ENCODE measurements around the gene FIBIN. TPM values are rescaled to one million over a fixed set of nuclear protein-coding genes. Genes with fewer than 3 reads are reported as not detected.
A peak's percentile ranks its signal among the peaks of the same experiment; 100 is the strongest.

Gene FIBIN
- total RNA-seq, 4 donors from 2014 or later: 1.6 to 10.6 (median 2.5) TPM; not detected in 1

DNA sequence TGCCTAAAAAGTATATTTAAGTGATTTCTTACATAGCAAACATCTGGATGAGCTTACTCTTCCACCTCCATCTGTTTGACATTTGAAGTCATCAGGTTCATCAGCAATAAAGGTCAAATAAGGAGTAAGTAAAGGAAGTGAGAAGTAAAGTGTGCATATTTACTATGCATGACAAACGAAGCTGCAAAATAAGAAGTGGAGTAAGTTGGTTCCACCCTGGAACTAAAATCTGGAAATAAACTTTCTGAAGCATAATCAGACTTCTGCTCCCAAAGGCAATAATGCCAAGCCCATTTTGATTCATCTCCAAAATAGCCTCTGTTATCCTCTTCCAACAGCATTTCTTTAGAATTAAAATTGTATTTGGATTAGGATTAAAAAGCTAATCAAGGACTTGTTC, 8.4 kb upstream of the FIBIN start:
- TF ChIP-seq POLR2A (IDR thresholded peaks at IDR 0.05) (no peak), CTCF (IDR thresholded peaks at IDR 0.05) (no peak)
- no peaks in the 10 kb centered on the region for H3K36me3 ChIP-seq
- H3K9me3 ChIP-seq: no peaks in the 10 kb centered on the region
- no peak for DNase-seq
- H3K27me3 ChIP-seq: no peaks in the 10 kb centered on the region
- H3K4me1 ChIP-seq: no peaks in the 10 kb centered on the region
- H3K27ac ChIP-seq: no peak overlapping the region
- no peak overlapping the region for H3K4me3 ChIP-seq

GRCh38 chr11:26985943-26986342, 8.0 kb upstream of the FIBIN start:
- Histone ChIP-seq H3K27me3 (no peaks in the 10 kb centered on the region), H3K4me3 (no peak overlapping the region), H3K27ac (no peak overlapping the region), H3K36me3 (no peaks in the 10 kb centered on the region), H3K4me1 (no peaks in the 10 kb centered on the region), H3K9me3 (no peaks in the 10 kb centered on the region)
- DNase-seq: no peak
- TF ChIP-seq CTCF (IDR thresholded peaks at IDR 0.05) (no peak), POLR2A (IDR thresholded peaks at IDR 0.05) (no peak)

- H3K27ac ChIP-seq: no peak overlapping the region
- H3K27me3 ChIP-seq: no peaks in the 10 kb centered on the region
- DNase-seq: no peak
- H3K9me3 ChIP-seq: no peaks in the 10 kb centered on the region
- no peak for TF ChIP-seq CTCF (IDR thresholded peaks at IDR 0.05)
- TF ChIP-seq POLR2A (IDR thresholded peaks at IDR 0.05): no peak
- no peak overlapping the region for H3K4me3 ChIP-seq
- no peaks in the 10 kb centered on the region for H3K4me1 ChIP-seq
- no peaks in the 10 kb centered on the region for H3K36me3 ChIP-seq
Observed at GRCh38 chr11:26987272-26987671, 6.6 kb upstream of the FIBIN start.

GRCh38 chr11:26987731-26988130, 6.2 kb upstream of the FIBIN start:
- Histone ChIP-seq H3K27me3 (no peaks in the 10 kb centered on the region), H3K36me3 (no peaks in the 10 kb centered on the region), H3K27ac (no peak overlapping the region), H3K4me1 (no peaks in the 10 kb centered on the region), H3K9me3 (no peaks in the 10 kb centered on the region), H3K4me3 (no peak overlapping the region)
- DNase-seq: no peak
- TF ChIP-seq POLR2A (IDR thresholded peaks at IDR 0.05) (no peak), CTCF (IDR thresholded peaks at IDR 0.05) (no peak)

DNA sequence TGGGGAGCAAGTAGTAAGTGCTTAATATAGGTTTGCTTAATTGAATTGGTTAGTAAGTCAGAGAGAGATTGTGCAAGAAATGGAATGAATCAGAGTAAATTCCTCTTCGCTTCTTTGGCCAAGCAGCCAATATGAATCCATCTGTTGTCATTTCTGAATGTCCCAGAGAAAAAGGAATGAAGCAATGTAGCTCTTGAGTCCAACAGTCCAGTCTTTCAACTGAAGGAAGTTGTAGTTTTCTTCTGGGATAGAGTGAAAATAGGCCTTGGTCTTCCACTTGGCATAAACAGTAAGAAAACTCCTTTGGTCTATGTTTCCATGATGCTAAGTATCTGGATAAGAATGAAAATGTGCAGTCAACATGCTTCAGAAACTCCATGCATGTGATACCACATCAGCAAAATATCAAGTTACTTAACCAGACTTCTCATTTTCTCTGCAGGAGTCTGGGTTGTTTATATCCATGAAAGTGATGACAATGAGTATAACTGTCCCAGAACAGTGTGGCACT, 1.8 kb upstream of the FIBIN start:
- H3K27ac ChIP-seq: peak overlapping the region in 3 of 4 donors; percentile 25 to 51 (median 36)
- TF ChIP-seq POLR2A (IDR thresholded peaks at IDR 0.05) (no peak), CTCF (IDR thresholded peaks at IDR 0.05) (no peak)
- no peak overlapping the region for H3K4me3 ChIP-seq
- no peaks in the 10 kb centered on the region for H3K4me1 ChIP-seq
- DNase-seq: no peak
- H3K27me3 ChIP-seq: no peaks in the 10 kb centered on the region
- no peaks in the 10 kb centered on the region for H3K9me3 ChIP-seq
- no peaks in the 10 kb centered on the region for H3K36me3 ChIP-seq

DNA sequence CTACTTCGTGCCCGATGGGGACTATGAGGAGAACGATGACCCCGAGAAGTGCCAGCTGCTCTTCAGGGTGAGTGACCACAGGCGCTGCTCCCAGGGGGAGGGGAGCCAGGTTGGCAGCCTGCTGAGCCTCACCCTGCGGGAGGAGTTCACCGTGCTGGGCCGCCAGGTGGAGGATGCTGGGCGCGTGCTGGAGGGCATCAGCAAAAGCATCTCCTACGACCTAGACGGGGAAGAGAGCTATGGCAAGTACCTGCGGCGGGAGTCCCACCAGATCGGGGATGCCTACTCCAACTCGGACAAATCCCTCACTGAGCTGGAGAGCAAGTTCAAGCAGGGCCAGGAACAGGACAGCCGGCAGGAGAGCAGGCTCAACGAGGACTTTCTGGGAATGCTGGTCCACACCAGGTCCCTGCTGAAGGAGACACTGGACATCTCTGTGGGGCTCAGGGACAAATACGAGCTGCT, 751 bp downstream of the FIBIN start:
- no peaks in the 10 kb centered on the region for H3K36me3 ChIP-seq
- H3K4me3 ChIP-seq: peak overlapping the region; percentile 14 to 49 (median 31)
- H3K4me1 ChIP-seq: no peaks in the 10 kb centered on the region
- TF ChIP-seq CTCF (IDR thresholded peaks at IDR 0.05) (no peak), POLR2A (IDR thresholded peaks at IDR 0.05) (no peak)
- H3K27ac ChIP-seq: peak overlapping the region; percentile 16 to 78 (median 43)
- H3K27me3 ChIP-seq: no peaks in the 10 kb centered on the region
- peak in 1 of 3 donors; percentile 45 for DNase-seq
- H3K9me3 ChIP-seq: no peaks in the 10 kb centered on the region

Measured in Peyer's patch (tissue), 4 donors.